ENCODE measurements around the gene FNDC7. TPM values are rescaled to one million over a fixed set of nuclear protein-coding genes. Genes with fewer than 3 reads are reported as not detected.

Gene FNDC7
- total and polyA plus RNA-seq, 3 donors from 2014 or later = 3.2 to 11.2 (median 7.6) TPM

DNA sequence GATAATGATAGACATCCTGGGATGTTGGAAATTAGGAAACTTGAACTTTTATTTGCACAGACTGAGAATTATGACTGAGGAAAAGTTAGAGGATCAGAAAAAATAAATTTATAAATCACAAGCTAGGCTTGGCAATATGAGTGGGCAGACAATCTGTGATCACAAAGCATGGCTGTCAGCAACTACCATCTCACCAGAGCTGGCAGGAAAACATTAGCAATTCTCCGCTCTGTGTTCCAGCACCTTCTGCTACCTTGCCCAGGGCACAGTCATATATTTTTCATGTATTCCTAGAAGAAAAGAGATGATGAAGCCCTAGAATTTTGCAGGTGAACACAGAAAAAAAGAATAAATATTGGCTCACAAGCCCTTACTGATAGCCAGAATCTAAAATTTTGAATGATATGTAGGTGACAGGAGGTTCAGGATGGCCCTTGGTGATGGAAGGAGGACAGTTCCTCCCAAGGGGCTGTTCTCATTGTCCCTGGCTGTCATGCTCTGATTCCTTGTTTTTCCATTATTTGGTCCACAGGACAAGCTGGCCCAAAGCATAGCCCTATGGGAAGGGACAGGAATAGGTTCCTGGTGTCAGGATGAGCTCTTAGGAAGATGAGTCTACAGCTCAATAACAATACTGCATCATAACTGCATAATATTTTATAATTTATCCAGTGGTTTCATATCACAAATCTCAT lies 21.6 kb downstream of the FNDC7 start:
- Histone ChIP-seq H3K27me3 (no peaks in the 10 kb centered on the region), H3K4me3 (no peak overlapping the region), H3K36me3 (ENCODE audit: low read depth, missing control alignments) (no peaks in the 10 kb centered on the region), H3K4me1 (no peaks in the 10 kb centered on the region), H3K27ac (no peak overlapping the region), H3K9me3 (no peaks in the 10 kb centered on the region)
- TF ChIP-seq, protein P1, sequence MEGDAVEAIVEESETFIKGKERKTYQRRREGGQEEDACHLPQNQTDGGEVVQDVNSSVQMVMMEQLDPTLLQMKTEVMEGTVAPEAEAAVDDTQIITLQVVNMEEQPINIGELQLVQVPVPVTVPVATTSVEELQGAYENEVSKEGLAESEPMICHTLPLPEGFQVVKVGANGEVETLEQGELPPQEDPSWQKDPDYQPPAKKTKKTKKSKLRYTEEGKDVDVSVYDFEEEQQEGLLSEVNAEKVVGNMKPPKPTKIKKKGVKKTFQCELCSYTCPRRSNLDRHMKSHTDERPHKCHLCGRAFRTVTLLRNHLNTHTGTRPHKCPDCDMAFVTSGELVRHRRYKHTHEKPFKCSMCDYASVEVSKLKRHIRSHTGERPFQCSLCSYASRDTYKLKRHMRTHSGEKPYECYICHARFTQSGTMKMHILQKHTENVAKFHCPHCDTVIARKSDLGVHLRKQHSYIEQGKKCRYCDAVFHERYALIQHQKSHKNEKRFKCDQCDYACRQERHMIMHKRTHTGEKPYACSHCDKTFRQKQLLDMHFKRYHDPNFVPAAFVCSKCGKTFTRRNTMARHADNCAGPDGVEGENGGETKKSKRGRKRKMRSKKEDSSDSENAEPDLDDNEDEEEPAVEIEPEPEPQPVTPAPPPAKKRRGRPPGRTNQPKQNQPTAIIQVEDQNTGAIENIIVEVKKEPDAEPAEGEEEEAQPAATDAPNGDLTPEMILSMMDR (IDR thresholded peaks at IDR 0.05) = no peak
- 89 to 100% methylated on average over 1 of the region's 1 CpG for WGBS, 2 donors
- DNase-seq = no peak
- intact Hi-C loops (cut with DNase I; ENCODE audit: low total_unique reads) = no loop called here

DNA sequence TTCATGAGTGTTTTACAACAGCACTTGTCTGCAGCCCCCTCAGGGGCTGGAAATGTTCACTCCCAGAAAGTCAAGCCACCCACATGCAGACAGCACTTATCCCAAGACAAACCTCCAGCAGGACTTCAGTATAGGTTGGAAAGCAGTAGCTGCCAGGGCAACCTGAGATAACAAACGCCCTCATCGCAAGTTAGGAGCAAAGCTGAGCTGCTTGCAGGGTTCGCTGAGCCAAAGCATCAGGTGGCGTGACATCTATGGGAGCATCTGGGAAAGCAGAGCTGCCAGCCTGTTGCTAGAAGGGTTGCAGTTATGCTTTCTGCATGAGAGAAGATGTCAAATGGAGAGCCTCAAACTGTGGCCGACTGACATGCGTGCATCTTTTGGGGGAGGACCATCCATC lies 29.5 kb downstream of the FNDC7 start:
- Histone ChIP-seq H3K27ac (no peak overlapping the region), H3K27me3 (no peaks in the 10 kb centered on the region), H3K4me3 (no peak overlapping the region), H3K4me1 (no peaks in the 10 kb centered on the region), H3K9me3 (no peaks in the 10 kb centered on the region), H3K36me3 (ENCODE audit: low read depth, missing control alignments) (no peaks in the 10 kb centered on the region)
- DNase-seq = no peak
- intact Hi-C loops (cut with DNase I; ENCODE audit: low total_unique reads) = no loop called here
- TF ChIP-seq, protein P1 (IDR thresholded peaks at IDR 0.05) = no peak
- TF ChIP-seq POLR2A (IDR thresholded peaks at IDR 0.05) = no peak
- 72 to 88% methylated on average over 6 of the region's 6 CpGs for WGBS, 2 donors

DNA sequence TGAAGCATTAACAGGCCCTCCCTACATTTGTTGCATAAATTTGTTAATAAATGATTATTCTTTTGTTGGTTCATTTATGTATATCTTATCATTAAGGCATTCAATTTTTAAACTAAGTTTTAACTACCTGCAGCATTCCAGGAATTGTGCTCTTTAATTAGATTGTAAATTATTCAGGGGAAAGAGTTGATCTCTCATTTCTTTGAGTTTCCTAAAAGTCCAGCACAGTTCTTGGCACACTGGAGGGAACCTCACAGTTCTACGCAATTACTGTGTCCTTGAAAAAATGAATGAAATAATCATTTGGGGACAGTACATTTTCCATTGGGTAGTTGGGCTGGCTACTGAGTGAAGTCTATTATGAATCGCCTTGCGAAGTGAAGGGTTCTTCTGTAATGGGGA lies 33.3 kb downstream of the FNDC7 start:
- Histone ChIP-seq H3K27ac (peak overlapping the region; percentile 86 to 98), H3K9me3 (no peaks in the 10 kb centered on the region), H3K27me3 (no peaks in the 10 kb centered on the region), H3K4me1 (peaks cover 4% of the 10 kb centered on the region), H3K4me3 (peak overlapping the region; percentile 78 to 88), H3K36me3 (ENCODE audit: low read depth, missing control alignments) (no peaks in the 10 kb centered on the region)
- WGBS, 2 donors = 8 to 17% methylated on average over 3 of the region's 3 CpGs
- intact Hi-C loops (cut with DNase I; ENCODE audit: low total_unique reads) = no loop called here
- DNase-seq = no peak
- TF ChIP-seq, protein P1 (IDR thresholded peaks at IDR 0.05) = no peak
- no peak for TF ChIP-seq POLR2A (IDR thresholded peaks at IDR 0.05)

DNA sequence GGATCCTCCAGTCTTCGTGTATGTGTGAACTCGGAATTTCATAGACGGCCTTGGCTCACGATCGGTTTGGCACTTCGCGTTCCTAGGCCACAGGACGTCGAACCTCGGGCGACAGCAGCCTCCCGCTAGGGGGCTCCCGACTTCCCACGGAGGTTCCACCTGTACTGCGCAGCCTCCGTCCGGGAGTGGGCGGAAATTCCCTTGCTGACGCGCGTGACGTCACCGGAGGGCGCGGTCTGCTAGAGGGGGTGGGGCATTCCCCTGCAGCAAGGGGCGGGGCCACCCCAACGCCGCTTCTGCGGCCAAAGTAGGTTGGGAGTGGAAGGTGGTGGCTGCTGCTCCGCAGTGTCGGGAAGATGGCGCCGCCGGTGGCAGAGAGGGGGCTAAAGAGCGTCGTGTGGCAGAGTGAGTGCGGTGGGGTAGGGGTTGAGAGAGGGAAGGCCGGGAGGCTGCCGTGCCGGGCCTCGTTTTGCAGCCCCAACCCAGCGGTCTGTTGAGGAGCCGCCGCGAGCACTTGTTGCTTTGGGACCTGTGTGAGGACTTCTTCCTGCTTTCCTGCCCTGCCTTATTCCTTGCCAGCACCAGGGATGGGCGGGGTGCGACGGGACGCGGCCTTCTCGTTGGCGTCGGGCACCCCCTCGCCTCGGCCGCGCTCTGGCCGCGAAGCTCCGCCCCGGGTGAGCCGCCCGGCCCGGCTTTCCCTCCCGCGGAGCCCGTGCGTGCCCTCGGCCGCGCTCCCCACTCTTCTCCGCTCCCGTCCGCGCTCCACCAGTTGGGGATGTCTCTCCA lies 33.9 kb downstream of the FNDC7 start, which contains the start of gene STXBP3:
Gene STXBP3, plus strand, starts transcription at position 293 of the 789 bp plus-strand sequence. Its CDS starts 64 bp downstream, at position 357.
- TF ChIP-seq POLR2A (IDR thresholded peaks at IDR 0.05) = peak; percentile 98
- TF ChIP-seq, protein P1 (IDR thresholded peaks at IDR 0.05) = peak; percentile 92 to 98 (median 94)
- Histone ChIP-seq H3K36me3 (ENCODE audit: low read depth, missing control alignments) (no peaks in the 10 kb centered on the region), H3K4me1 (peaks cover 4% of the 10 kb centered on the region), H3K9me3 (no peaks in the 10 kb centered on the region), H3K27me3 (no peaks in the 10 kb centered on the region), H3K4me3 (peak within 1 kb of the TSS; percentile 78 to 88), H3K27ac (peak within 1 kb of the TSS; percentile 86 to 98)
- WGBS, 2 donors = 0 to 1% methylated on average over 48 to 70 of the region's 75 CpGs
- peak; percentile 98 for DNase-seq
- intact Hi-C loops (cut with DNase I; ENCODE audit: low total_unique reads) = no loop called here

Measured in testis (tissue), 3 donors.